ENCODE measurements around the gene PLD3. TPM values are rescaled to one million over a fixed set of nuclear protein-coding genes. Genes with fewer than 3 reads are reported as not detected.

The PLD3 gene
- total RNA-seq, 1 donor from 2014 or later: 1,227 TPM

DNA sequence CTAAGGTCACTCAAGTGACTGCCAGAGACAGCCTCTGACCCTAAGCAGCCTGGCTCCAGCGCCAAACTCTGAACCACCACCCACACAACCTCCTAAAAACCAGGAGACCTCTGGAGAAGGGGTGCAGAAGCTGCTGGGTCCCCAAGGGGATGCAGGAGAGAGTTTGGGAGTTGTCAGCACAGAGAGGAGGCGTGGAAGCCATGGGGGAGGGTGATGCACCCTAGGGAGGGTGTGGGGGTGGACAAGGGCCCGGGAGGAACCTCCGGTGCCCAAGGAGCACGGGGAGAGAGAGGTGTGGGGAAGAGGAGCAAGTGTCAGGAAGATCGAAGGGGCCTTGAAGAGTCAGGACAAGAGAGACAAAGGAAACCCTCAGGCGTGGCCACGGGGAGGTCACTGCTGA is 43.6 kb downstream of the PLD3 start:
- TF ChIP-seq, protein P1, sequence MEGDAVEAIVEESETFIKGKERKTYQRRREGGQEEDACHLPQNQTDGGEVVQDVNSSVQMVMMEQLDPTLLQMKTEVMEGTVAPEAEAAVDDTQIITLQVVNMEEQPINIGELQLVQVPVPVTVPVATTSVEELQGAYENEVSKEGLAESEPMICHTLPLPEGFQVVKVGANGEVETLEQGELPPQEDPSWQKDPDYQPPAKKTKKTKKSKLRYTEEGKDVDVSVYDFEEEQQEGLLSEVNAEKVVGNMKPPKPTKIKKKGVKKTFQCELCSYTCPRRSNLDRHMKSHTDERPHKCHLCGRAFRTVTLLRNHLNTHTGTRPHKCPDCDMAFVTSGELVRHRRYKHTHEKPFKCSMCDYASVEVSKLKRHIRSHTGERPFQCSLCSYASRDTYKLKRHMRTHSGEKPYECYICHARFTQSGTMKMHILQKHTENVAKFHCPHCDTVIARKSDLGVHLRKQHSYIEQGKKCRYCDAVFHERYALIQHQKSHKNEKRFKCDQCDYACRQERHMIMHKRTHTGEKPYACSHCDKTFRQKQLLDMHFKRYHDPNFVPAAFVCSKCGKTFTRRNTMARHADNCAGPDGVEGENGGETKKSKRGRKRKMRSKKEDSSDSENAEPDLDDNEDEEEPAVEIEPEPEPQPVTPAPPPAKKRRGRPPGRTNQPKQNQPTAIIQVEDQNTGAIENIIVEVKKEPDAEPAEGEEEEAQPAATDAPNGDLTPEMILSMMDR (IDR thresholded peaks at IDR 0.05; ENCODE audit: partially characterized antibody, unreplicated experiment): no peak
- no peak overlapping the region for H3K4me3 Mint-ChIP-seq (ENCODE audit: unreplicated experiment)
- H3K36me3 Mint-ChIP-seq (ENCODE audit: unreplicated experiment): no peaks in the 10 kb centered on the region
- peaks cover 15% of the 10 kb centered on the region for H3K9me3 Mint-ChIP-seq (ENCODE audit: unreplicated experiment)
- peaks cover 3% of the 10 kb centered on the region for H3K27me3 Mint-ChIP-seq (ENCODE audit: unreplicated experiment)
- no peak for DNase-seq
- H3K27ac Mint-ChIP-seq (ENCODE audit: unreplicated experiment): no peak overlapping the region
- H3K4me1 Mint-ChIP-seq (ENCODE audit: low read depth, unreplicated experiment): no peaks in the 10 kb centered on the region

DNA sequence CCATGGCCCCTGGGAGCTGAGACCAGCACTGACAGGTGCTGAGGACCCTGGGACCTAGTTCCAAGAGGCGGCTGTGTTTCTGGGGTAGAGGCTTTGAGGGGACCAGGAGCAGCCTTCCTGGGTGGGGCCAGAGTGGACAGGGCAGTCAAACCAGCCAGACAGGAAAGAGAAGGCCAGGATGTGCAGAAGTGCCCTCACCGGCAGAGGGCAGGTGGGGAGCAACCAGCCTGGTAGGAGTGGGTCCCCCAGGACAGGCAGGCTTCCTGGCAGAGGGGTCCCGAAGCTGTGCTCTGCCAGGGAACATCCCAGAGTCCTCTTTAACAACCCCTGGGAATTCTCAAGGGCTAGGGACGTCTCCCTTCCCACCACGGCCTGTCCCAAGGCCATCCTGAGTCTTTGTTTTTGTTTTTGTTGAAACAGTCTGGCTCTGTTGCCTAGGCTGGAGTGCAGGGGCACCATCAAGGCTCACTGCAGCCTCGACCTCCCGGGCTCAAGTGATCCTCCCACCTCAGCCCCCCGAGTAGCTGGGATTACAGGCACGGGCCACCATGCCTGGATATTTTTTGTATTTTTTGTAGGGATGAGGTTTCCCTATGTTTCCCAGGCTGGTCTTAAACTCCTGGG is 44.5 kb downstream of the PLD3 start:
- H3K27me3 Mint-ChIP-seq (ENCODE audit: unreplicated experiment): peaks cover 2% of the 10 kb centered on the region
- no peaks in the 10 kb centered on the region for H3K36me3 Mint-ChIP-seq (ENCODE audit: unreplicated experiment)
- H3K9me3 Mint-ChIP-seq (ENCODE audit: unreplicated experiment): peaks cover 15% of the 10 kb centered on the region
- H3K4me1 Mint-ChIP-seq (ENCODE audit: low read depth, unreplicated experiment): no peaks in the 10 kb centered on the region
- TF ChIP-seq, protein P1 (IDR thresholded peaks at IDR 0.05; ENCODE audit: partially characterized antibody, unreplicated experiment): no peak
- H3K4me3 Mint-ChIP-seq (ENCODE audit: unreplicated experiment): no peak overlapping the region
- H3K27ac Mint-ChIP-seq (ENCODE audit: unreplicated experiment): no peak overlapping the region
- DNase-seq: no peak

DNA sequence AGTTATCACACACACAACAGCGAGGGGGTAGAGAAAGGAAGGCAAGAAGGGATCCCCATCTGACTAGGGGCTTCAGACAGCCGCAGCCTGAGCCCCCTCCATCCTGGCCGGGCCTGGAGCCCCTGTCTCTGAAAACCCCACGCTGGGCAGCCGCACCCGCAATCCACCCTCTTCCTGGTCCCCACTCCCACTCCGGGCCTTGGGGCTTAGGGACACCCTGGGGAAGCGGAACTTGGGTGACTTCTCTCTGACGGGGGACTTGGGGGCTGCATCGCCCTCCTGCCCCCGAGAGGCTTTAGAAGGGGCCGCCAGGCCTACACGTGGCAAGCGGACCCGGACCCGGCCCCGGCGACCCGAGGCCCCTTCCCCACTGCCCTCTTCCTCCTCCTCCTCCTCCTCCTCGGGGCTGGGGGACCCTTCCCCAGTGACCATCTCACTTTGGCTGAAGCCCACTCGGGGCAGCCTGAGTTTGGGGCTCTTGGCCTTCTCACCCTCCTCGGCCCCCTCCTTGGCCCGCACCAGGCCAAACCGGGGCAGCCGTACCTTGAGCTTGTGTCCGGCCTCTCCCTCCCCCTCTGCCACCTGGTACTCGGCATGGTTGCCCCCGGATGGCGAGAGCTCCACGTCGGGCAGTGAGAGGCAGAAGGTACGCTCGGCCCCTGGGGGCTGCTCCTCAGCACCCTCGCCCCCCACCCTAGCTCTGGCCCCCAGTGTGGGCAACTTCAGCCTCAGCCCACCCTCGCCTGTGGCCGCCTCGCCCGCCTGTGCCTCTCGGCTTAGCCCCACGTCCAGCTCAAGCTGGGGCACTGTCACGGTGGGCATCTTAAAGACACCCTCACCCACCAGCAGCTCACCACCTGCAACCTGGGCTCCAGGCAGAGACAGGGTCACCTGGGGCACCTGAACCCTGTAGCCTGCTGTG is 45.7 kb downstream of the PLD3 start:
- peaks cover 5% of the 10 kb centered on the region for H3K27me3 Mint-ChIP-seq (ENCODE audit: unreplicated experiment)
- H3K4me1 Mint-ChIP-seq (ENCODE audit: low read depth, unreplicated experiment): peaks cover 3% of the 10 kb centered on the region
- H3K9me3 Mint-ChIP-seq (ENCODE audit: unreplicated experiment): peaks cover 15% of the 10 kb centered on the region
- DNase-seq: no peak
- no peak overlapping the region for H3K4me3 Mint-ChIP-seq (ENCODE audit: unreplicated experiment)
- TF ChIP-seq, protein P1 (IDR thresholded peaks at IDR 0.05; ENCODE audit: partially characterized antibody, unreplicated experiment): no peak
- peaks cover 3% of the 10 kb centered on the region for H3K36me3 Mint-ChIP-seq (ENCODE audit: unreplicated experiment)
- no peak overlapping the region for H3K27ac Mint-ChIP-seq (ENCODE audit: unreplicated experiment)

DNA sequence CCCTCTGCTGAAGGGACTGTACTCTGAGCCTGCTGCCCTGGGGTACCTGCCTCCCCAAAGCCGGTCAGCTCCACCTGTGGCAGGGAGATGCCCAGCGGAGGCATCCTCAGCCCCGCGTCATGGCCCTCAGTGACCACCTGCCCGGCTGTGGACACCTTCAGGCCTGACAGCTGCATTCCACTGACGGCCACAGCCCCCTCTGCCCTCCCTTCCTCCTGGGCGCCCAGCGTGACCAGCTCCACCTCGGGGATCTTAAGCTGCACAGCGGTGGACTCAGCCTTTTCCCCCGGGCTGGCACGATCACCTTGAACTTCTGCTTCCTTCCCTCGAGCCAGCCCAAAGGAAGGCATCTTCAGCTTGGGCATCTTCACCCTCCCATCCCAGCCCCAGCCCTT is 46.3 kb downstream of the PLD3 start:
- Mint-ChIP-seq H3K4me3 (ENCODE audit: unreplicated experiment) (no peak overlapping the region), H3K36me3 (ENCODE audit: unreplicated experiment) (peaks cover 8% of the 10 kb centered on the region), H3K27me3 (ENCODE audit: unreplicated experiment) (peaks cover 11% of the 10 kb centered on the region), H3K4me1 (ENCODE audit: low read depth, unreplicated experiment) (peaks cover 6% of the 10 kb centered on the region), H3K9me3 (ENCODE audit: unreplicated experiment) (peaks cover 19% of the 10 kb centered on the region), H3K27ac (ENCODE audit: unreplicated experiment) (no peak overlapping the region)
- DNase-seq: no peak
- TF ChIP-seq, protein P1 (IDR thresholded peaks at IDR 0.05; ENCODE audit: partially characterized antibody, unreplicated experiment): no peak

DNA sequence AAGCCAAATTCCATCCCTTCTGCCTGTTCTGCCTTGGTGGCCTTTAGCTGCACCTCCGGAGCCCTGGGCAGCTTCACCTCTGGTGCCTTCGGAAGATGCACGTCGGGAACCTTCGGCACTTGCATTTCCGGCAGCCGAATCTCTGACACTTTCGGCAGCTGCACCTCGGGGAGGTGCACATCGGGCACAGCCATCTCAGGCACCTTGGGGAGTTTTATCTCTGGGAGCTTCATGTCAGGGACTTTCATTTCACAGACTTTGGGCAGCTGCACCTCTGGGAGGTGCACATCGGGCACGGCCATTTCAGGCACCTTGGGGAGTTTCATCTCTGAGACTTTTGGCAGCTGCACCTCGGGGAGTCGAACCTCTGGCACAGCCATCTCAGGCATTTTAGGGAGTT is 47.5 kb downstream of the PLD3 start:
- no peak overlapping the region for H3K27ac Mint-ChIP-seq (ENCODE audit: unreplicated experiment)
- no peak for DNase-seq
- no peak overlapping the region for H3K4me3 Mint-ChIP-seq (ENCODE audit: unreplicated experiment)
- peaks cover 6% of the 10 kb centered on the region for H3K4me1 Mint-ChIP-seq (ENCODE audit: low read depth, unreplicated experiment)
- peaks cover 8% of the 10 kb centered on the region for H3K36me3 Mint-ChIP-seq (ENCODE audit: unreplicated experiment)
- peaks cover 20% of the 10 kb centered on the region for H3K9me3 Mint-ChIP-seq (ENCODE audit: unreplicated experiment)
- peaks cover 14% of the 10 kb centered on the region for H3K27me3 Mint-ChIP-seq (ENCODE audit: unreplicated experiment)
- TF ChIP-seq, protein P1 (IDR thresholded peaks at IDR 0.05; ENCODE audit: partially characterized antibody, unreplicated experiment): no peak
